SK-N-SH (cell line): Measurements from ENCODE around the gene CMTM2.

ENCODE experiments used
- NFIC ChIP-seq: IDR thresholded peaks from 2 replicates; pipeline ENCODE4 v1.4.0; 2012; ENCODE audit warnings: borderline replicate concordance
- RAD21 ChIP-seq: IDR thresholded peaks from 2 replicates; pipeline ENCODE4 v1.6.1; 2012; ENCODE audit warnings: mild to moderate bottlenecking, low read length

GRCh38 chr16:66598111-66598510 lies 18.8 kb downstream of the CMTM2 start:
- TF ChIP-seq NFIC (no peak), RAD21 (no peak)
